Uterus (tissue), 4 donors: Measurements from ENCODE around the gene RNF17. TPM values are rescaled to one million over a fixed set of nuclear protein-coding genes. Genes with fewer than 3 reads are reported as not detected.

Experiments used
- DNase-seq, 2 donors: peaks; one replicate each; pipeline ENCODE4 v3.0.0-alpha.2; 2019 to 2020
- H3K27ac ChIP-seq, 2 donors: fragments of 200-600 bp; sonication (generic); 1 replicate in 1 of 2; 2 replicates in 1 of 2; pipeline ENCODE4 v1.5.1; 2016 to 2018
- H3K27me3 ChIP-seq, 2 donors: fragments of 200-600 bp; sonication (generic); one replicate each; pipeline ENCODE4 v1.5.1; 2018 to 2019; ENCODE audit warnings: control low read depth in 1 of 2
- H3K36me3 ChIP-seq, 2 donors: fragments of 200-600 bp; sonication (generic); one replicate each; pipeline ENCODE4 v1.5.1; 2019; ENCODE audit warnings: control low read depth in 1 of 2
- H3K4me1 ChIP-seq, 2 donors: fragments of 200-600 bp; sonication (generic); one replicate each; pipeline ENCODE4 v1.5.1; 2018 to 2019; ENCODE audit warnings: control low read depth in 1 of 2
- H3K4me3 ChIP-seq, 2 donors: fragments of 200-600 bp; sonication (generic); 1 replicate in 1 of 2; 2 replicates in 1 of 2; pipeline ENCODE4 v1.5.1; 2018 to 2019; ENCODE audit warnings: mild to moderate bottlenecking in 1 of 2
- H3K9me3 ChIP-seq, 2 donors: fragments of 200-600 bp; sonication (generic); one replicate each; pipeline ENCODE4 v1.5.1; 2019; ENCODE audit warnings: control low read depth in 1 of 2
- CTCF ChIP-seq, 4 experiments: fragments of 200-600 bp in 2 of 4; fragments of 450-650 bp in 2 of 4; sonication (generic) in 2 of 4; IDR thresholded peaks; one replicate each; pipeline ENCODE4 v1.5.1; 2016 to 2019; ENCODE audit warnings: antibody characterized with exemption in 4 of 4, mild to moderate bottlenecking in 2 of 4, moderate library complexity in 1 of 4
- POLR2A ChIP-seq, 2 donors: fragments of 450-650 bp; IDR thresholded peaks; one replicate each; pipeline ENCODE4 v1.6.1; 2016; ENCODE audit warnings: antibody characterized with exemption in 2 of 2, mild to moderate bottlenecking in 1 of 2, moderate library complexity in 1 of 2
- intact Hi-C: fragments of 100-400 bp; cut with DNase I; formaldehyde crosslinking; loops from one replicate; pipeline ENCODE4 v1.15.1; 2023; ENCODE audit warnings: low total_unique reads
- total RNA-seq, 4 donors: library from RNA; depleted of rRNA in 3 of 4; stranded (reverse); fragments of >200 nt in 3 of 4; gene quantifications; one replicate each; pipeline versions ENCODE4 v1.1.0 to v1.2.4, GENCODE V29; 2014 to 2023
- donor health status: DM: yes; HTN: yes; CAD: no.

Gene RNF17
- total RNA-seq, 4 donors from 2014 or later = 0.28 to 0.49 TPM; not detected in 2

DNA sequence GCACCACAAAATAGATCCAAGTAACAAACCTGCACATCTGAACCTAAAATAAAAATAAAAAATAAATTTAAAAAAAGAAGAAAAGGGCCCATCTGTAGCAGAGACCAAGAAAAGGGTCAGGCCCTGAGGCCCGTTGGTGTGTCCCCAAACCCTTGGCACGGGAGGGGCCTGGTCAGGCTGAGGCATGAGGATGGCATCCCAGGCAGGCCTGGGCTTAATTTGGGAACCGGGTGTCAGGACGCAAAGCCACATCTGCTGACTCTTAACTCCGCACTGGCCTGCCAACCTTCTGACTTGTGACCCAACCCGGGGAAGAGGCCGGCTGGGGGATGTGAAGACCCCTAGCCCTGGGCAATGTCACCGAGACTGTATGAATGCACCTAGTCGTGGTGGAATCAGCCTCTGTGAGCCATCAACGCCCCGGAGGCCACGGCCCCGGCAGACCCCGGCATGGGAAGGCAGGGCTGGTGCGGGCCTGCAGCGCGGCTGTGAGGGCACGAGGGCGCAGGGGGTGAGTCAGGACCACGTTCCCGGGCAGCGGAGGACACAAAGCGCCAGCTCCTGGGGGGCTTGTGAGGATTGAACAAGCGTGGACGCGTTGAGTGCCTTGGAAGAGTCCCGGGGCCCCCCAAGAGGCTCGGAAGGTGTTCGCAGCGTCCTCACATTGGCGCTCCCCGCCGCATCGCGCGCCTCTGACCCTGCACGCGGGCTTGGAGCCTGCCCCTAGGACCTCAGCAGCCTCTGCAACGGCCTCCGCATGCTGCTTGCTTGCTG, 45.6 kb upstream of the RNF17 start:
- no peak overlapping the region for H3K4me3 ChIP-seq
- no peak overlapping the region for H3K27ac ChIP-seq
- no peaks in the 10 kb centered on the region for H3K9me3 ChIP-seq
- H3K27me3 ChIP-seq = no peaks in the 10 kb centered on the region
- no peak for TF ChIP-seq CTCF (IDR thresholded peaks at IDR 0.05)
- TF ChIP-seq POLR2A (IDR thresholded peaks at IDR 0.05) = no peak
- H3K36me3 ChIP-seq = no peaks in the 10 kb centered on the region
- intact Hi-C loops = no loop called here
- no peaks in the 10 kb centered on the region for H3K4me1 ChIP-seq
- DNase-seq = no peak

GRCh38 chr13:24719139-24719538, 44.8 kb upstream of the RNF17 start:
- DNase-seq = no peak
- intact Hi-C loops = no loop called here
- no peak overlapping the region for H3K4me3 ChIP-seq
- no peak for TF ChIP-seq POLR2A (IDR thresholded peaks at IDR 0.05)
- TF ChIP-seq CTCF (IDR thresholded peaks at IDR 0.05) = no peak
- no peaks in the 10 kb centered on the region for H3K4me1 ChIP-seq
- H3K9me3 ChIP-seq = no peaks in the 10 kb centered on the region
- H3K36me3 ChIP-seq = no peaks in the 10 kb centered on the region
- H3K27ac ChIP-seq = no peak overlapping the region
- no peaks in the 10 kb centered on the region for H3K27me3 ChIP-seq

DNA sequence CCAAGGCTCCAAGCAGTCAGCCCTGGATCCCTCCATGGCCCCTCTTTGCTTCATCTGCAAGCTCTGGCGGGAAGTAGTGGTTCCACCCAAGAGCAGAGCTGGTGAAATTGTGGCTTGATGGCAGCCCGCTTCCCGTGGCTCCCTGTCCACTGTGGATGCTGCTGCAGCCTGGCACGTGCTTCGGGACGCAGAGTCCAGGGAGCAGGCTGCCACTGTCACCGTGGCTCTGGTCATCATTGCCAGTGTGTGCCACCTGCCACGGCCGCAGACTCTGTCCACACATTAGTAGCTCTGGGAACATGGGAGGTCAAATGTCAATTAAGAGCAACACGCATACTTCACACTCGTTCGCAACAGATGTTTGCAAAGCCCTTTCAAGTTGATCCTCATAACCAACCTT, 40.8 kb upstream of the RNF17 start:
- no peak for TF ChIP-seq POLR2A (IDR thresholded peaks at IDR 0.05)
- no peaks in the 10 kb centered on the region for H3K36me3 ChIP-seq
- H3K4me3 ChIP-seq = no peak overlapping the region
- intact Hi-C loops = no loop called here
- DNase-seq = no peak
- no peaks in the 10 kb centered on the region for H3K27me3 ChIP-seq
- no peak overlapping the region for H3K27ac ChIP-seq
- H3K9me3 ChIP-seq = no peaks in the 10 kb centered on the region
- H3K4me1 ChIP-seq = no peaks in the 10 kb centered on the region

DNA sequence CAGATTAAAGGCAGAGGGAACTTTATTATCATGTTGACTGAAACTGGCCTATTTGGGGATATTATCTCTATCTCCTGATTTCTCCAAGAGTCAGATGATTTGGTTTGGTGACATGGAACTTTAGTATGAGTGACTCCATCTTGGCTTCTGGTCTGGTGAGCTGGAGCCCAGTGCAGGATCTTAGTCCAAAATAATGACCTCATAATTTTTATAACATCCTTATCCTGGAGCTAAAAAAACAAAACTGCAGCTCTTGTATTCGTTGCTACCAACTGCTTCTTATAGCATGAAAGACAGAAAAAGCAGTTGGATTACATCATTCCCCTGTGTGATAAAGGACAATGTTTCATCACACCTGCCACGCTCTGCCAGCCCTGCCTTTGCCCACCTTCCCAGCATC, 39.3 kb upstream of the RNF17 start:
- Histone ChIP-seq H3K4me1 (no peaks in the 10 kb centered on the region), H3K9me3 (no peaks in the 10 kb centered on the region), H3K36me3 (no peaks in the 10 kb centered on the region), H3K4me3 (no peak overlapping the region), H3K27me3 (no peaks in the 10 kb centered on the region), H3K27ac (no peak overlapping the region)
- DNase-seq = no peak
- intact Hi-C loops = no loop called here
- TF ChIP-seq POLR2A (IDR thresholded peaks at IDR 0.05) (no peak), CTCF (IDR thresholded peaks at IDR 0.05) (no peak)

DNA sequence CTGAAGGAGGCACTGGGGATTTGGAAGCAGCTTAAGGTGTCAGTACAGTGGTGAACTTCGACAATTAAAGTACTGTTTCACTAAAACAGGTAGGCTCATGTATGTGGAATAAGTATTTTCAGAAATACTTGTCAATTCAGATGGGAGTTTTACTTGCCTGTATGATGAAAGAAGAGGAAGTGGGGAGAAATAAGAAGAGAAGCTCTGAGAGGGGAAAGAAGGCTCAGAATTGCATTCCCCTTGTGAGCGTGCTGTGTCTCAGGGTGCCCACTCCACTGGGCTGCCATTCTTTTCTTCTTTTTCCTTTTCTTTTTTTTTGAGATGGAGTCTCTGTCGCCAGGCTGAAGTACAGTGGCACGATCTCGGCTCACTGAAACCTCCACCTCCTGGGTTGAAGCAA, 38.6 kb upstream of the RNF17 start:
- intact Hi-C loops = no loop called here
- no peaks in the 10 kb centered on the region for H3K36me3 ChIP-seq
- no peak for DNase-seq
- H3K9me3 ChIP-seq = no peaks in the 10 kb centered on the region
- no peak overlapping the region for H3K4me3 ChIP-seq
- no peaks in the 10 kb centered on the region for H3K27me3 ChIP-seq
- no peaks in the 10 kb centered on the region for H3K4me1 ChIP-seq
- TF ChIP-seq POLR2A (IDR thresholded peaks at IDR 0.05) (no peak), CTCF (IDR thresholded peaks at IDR 0.05) (no peak)
- H3K27ac ChIP-seq = no peak overlapping the region
